ENCODE results near the gene CFAP68. TPM values are rescaled to one million over a fixed set of nuclear protein-coding genes. Genes with fewer than 3 reads are reported as not detected.

The CFAP68 gene
- total and polyA plus RNA-seq, 9 of the 15 experiments (the other 6 are each of a cell fraction or from before 2014, with no cell fraction given) = 22.8 to 72.3 (median 52.5) TPM

- peak; percentile 64 for TF ChIP-seq PKNOX1 (IDR thresholded peaks at IDR 0.05)
- TF ChIP-seq ZSCAN32 (CRISPR knock-in tag; IDR thresholded peaks at IDR 0.05) = no peak
- TF ChIP-seq TRIM28 (IDR thresholded peaks at IDR 0.05) = no peak
- TF ChIP-seq TARDBP (IDR thresholded peaks at IDR 0.05) = no peak
- no peak for TF ChIP-seq CTCFL (IDR thresholded peaks at IDR 0.05; ENCODE audit: borderline replicate concordance, insufficient read depth, low read depth, low read length, poor library complexity, severe bottlenecking)
- TF ChIP-seq EHMT2 (IDR thresholded peaks at IDR 0.05) = no peak
- peak; percentile 11; the same call in 1 of the 2 replicates for TF ChIP-seq ZBTB40 (IDR thresholded peaks at IDR 0.05)
- TF ChIP-seq ZBTB40 (CRISPR knock-in tag; IDR thresholded peaks at IDR 0.05) = no peak
- no peak for TF ChIP-seq ZNF778 (CRISPR knock-in tag; IDR thresholded peaks at IDR 0.05)
- 0 out of 2 replicates have a peak, but pooled peaks have one; percentile 14 for TF ChIP-seq DEAF1 (CRISPR knock-in tag; IDR thresholded peaks at IDR 0.05)
- TF ChIP-seq ARNT (IDR thresholded peaks at IDR 0.05) = 0 out of 4 replicates have a peak, but pooled peaks of 1 of the 2 experiments have one; percentile 58
- no peak for TF ChIP-seq ZNF224 (CRISPR knock-in tag; IDR thresholded peaks at IDR 0.05)
- no peak for TF ChIP-seq ARID3A (IDR thresholded peaks at IDR 0.05; ENCODE audit: borderline replicate concordance, low read depth, low read length)
These were observed 8.8 kb upstream of the CFAP68 start (continued) for GRCh38 chr11:111870522-111870885.
